ENCODE measurements around the gene CD52. TPM values are rescaled to one million over a fixed set of nuclear protein-coding genes. Genes with fewer than 3 reads are reported as not detected.

CD52 gene
- total RNA-seq, 6 experiments from 2014 or later: 2.8 to 17.6 (median 8.5) TPM

- TF ChIP-seq CTCF (IDR thresholded peaks at IDR 0.05) (no peak), POLR2A (IDR thresholded peaks at IDR 0.05) (no peak)
- 53% methylated on average over 3 of the region's 6 CpGs for WGBS (ENCODE audit: insufficient coverage, low coverage, low lambda C conversion rate, missing lambda C conversion rate)
- intact Hi-C loops (cut with DNase I): loop anchor here in 1 of 2 donors (10.0 kb wide), 1 partner anchor 67 kb away; no protein-coding TSS in a partner anchor
These were observed 20.0 kb upstream of the CD52 start for GRCh38 chr1:26297791-26298124.

GRCh38 chr1:26300578-26301275 is 17.0 kb upstream of the CD52 start:
- Histone ChIP-seq H3K4me1 (peaks cover 0 to 2% (median under 1%) of the 10 kb centered on the region in 4 donors), H3K9me3 (no peaks in the 10 kb centered on the region), H3K36me3 (no peaks in the 10 kb centered on the region), H3K4me3 (no peak overlapping the region), H3K27ac (no peak overlapping the region), H3K27me3 (no peaks in the 10 kb centered on the region)
- ATAC-seq: no peak
- WGBS (ENCODE audit: insufficient coverage, low coverage, low lambda C conversion rate, missing lambda C conversion rate): 95% methylated on average over 4 of the region's 11 CpGs
- TF ChIP-seq POLR2A (IDR thresholded peaks at IDR 0.05) (no peak), CTCF (IDR thresholded peaks at IDR 0.05) (no peak)
- intact Hi-C loops (cut with DNase I): no loop called here
- no peak for DNase-seq

More at GRCh38 chr1:26297791-26298124, 20.0 kb upstream of the CD52 start:
- Histone ChIP-seq H3K4me1 (no peaks in the 10 kb centered on the region), H3K36me3 (no peaks in the 10 kb centered on the region), H3K27me3 (no peaks in the 10 kb centered on the region), H3K27ac (no peak overlapping the region), H3K9me3 (no peaks in the 10 kb centered on the region), H3K4me3 (no peak overlapping the region)
- ATAC-seq: no peak
- DNase-seq: no peak

GRCh38 chr1:26302733-26303405 is 14.9 kb upstream of the CD52 start:
- DNase-seq: no peak
- Histone ChIP-seq H3K36me3 (no peaks in the 10 kb centered on the region), H3K4me1 (peaks cover 0 to 5% (median 3%) of the 10 kb centered on the region in 4 donors), H3K27ac (no peak overlapping the region), H3K4me3 (no peak overlapping the region), H3K27me3 (no peaks in the 10 kb centered on the region), H3K9me3 (no peaks in the 10 kb centered on the region)
- no peak for TF ChIP-seq POLR2A (IDR thresholded peaks at IDR 0.05)
- no peak for TF ChIP-seq CTCF (IDR thresholded peaks at IDR 0.05)
- WGBS (ENCODE audit: insufficient coverage, low coverage, low lambda C conversion rate, missing lambda C conversion rate): 50% methylated on average over 3 of the region's 8 CpGs
- peak in 1 of 4 donors; percentile 48 for ATAC-seq
- intact Hi-C loops (cut with DNase I): no loop called here

- ATAC-seq: no peak
- no peaks in the 10 kb centered on the region for H3K36me3 ChIP-seq
These were observed 12.0 kb upstream of the CD52 start for GRCh38 chr1:26305667-26306289.

More at GRCh38 chr1:26305667-26306289, 12.0 kb upstream of the CD52 start:
- WGBS (ENCODE audit: insufficient coverage, low coverage, low lambda C conversion rate, missing lambda C conversion rate): 24% methylated on average over 8 of the region's 8 CpGs
- peak overlapping the region; percentile 70 to 84 (median 78) for H3K4me3 ChIP-seq
- H3K9me3 ChIP-seq: no peaks in the 10 kb centered on the region
- peaks cover 0 to 5% (median 3%) of the 10 kb centered on the region in 4 donors for H3K4me1 ChIP-seq
- no peak for DNase-seq
- intact Hi-C loops (cut with DNase I): no loop called here
- H3K27me3 ChIP-seq: no peaks in the 10 kb centered on the region
- no peak for TF ChIP-seq CTCF (IDR thresholded peaks at IDR 0.05)
- no peak for TF ChIP-seq POLR2A (IDR thresholded peaks at IDR 0.05)
- peak overlapping the region; percentile 2 to 60 (median 15) for H3K27ac ChIP-seq
